GM18951 (cell line): ENCODE data around the gene GLB1L.
"Not testable (repeated sequence)": the region's sequence is repeated elsewhere in the genome, so short reads cannot be mapped to it uniquely, and the experiment has no call there.

Experiments used
- POLR2A ChIP-seq: IDR thresholded peaks from 4 replicates; pipeline ENCODE4 v1.6.1; 2011; ENCODE audit warnings: mild to moderate bottlenecking; ENCODE audit not compliant: insufficient read length, insufficient read depth; ENCODE audit errors: extremely low read depth
- in situ Hi-C: fragments of 300-500 bp; cut with MboI; formaldehyde crosslinking; loops from one replicate; pipeline ENCODE4 v1.12.0; 2022; ENCODE audit warnings: low sequenced_read_pairs, mixed read lengths, inconsistent platforms; ENCODE audit not compliant: unreplicated experiment

GLB1L gene

GRCh38 chr2:219277703-219278654 is 32.7 kb upstream of the GLB1L start:
- TF ChIP-seq POLR2A, result peak; percentile 53
- in situ Hi-C loops, result no loop called here

- in situ Hi-C loops, result no loop called here
- no peak for TF ChIP-seq POLR2A
Measured at GRCh38 chr2:219274361-219274921, 29.2 kb upstream of the GLB1L start.

- in situ Hi-C loops, result no loop called here
- no peak for TF ChIP-seq POLR2A
Measured at GRCh38 chr2:219273937-219274336, 28.7 kb upstream of the GLB1L start.

GRCh38 chr2:219272995-219273394 is 27.8 kb upstream of the GLB1L start:
- in situ Hi-C loops, result no loop called here
- no peak for TF ChIP-seq POLR2A

GRCh38 chr2:219272356-219272755 is 27.1 kb upstream of the GLB1L start:
- in situ Hi-C loops, result no loop called here
- TF ChIP-seq POLR2A, result no peak

- in situ Hi-C loops, result no loop called here
- TF ChIP-seq POLR2A, result no peak
Measured at GRCh38 chr2:219271021-219271420, 25.8 kb upstream of the GLB1L start.

GRCh38 chr2:219270055-219270372 is 24.8 kb upstream of the GLB1L start:
- in situ Hi-C loops, result no loop called here
- TF ChIP-seq POLR2A, result no peak

GRCh38 chr2:219269362-219270054 is 24.3 kb upstream of the GLB1L start:
- in situ Hi-C loops, result no loop called here

GRCh38 chr2:219268294-219268693 is 23.1 kb upstream of the GLB1L start:
- TF ChIP-seq POLR2A, result no peak
- in situ Hi-C loops, result no loop called here

More at GRCh38 chr2:219269362-219270054, 24.3 kb upstream of the GLB1L start:
- TF ChIP-seq POLR2A, result no peak

GRCh38 chr2:219266886-219267285 is 21.6 kb upstream of the GLB1L start:
- in situ Hi-C loops, result no loop called here
- no peak for TF ChIP-seq POLR2A

- TF ChIP-seq POLR2A, result no peak
Measured at GRCh38 chr2:219266232-219266631, 21.0 kb upstream of the GLB1L start.

GRCh38 chr2:219261024-219261855 is 16.0 kb upstream of the GLB1L start:
- in situ Hi-C loops, result no loop called here
- no peak for TF ChIP-seq POLR2A

More at GRCh38 chr2:219266232-219266631, 21.0 kb upstream of the GLB1L start:
- in situ Hi-C loops, result no loop called here

GRCh38 chr2:219258942-219259341 is 13.7 kb upstream of the GLB1L start:
- in situ Hi-C loops, result not testable (repeated sequence)
